ENCODE results near the gene TBL1X.

Gene TBL1X

GRCh38 chrX:9498236-9498635 is 33.4 kb downstream of the TBL1X start:
- no peak for DNase-seq (ENCODE audit: low spot score)

- no peak for DNase-seq (ENCODE audit: low spot score)
These were observed 35.7 kb downstream of the TBL1X start for GRCh38 chrX:9500584-9500983.

- DNase-seq (ENCODE audit: low spot score) = no peak
These were observed 36.5 kb downstream of the TBL1X start for GRCh38 chrX:9501362-9501761.

DNA sequence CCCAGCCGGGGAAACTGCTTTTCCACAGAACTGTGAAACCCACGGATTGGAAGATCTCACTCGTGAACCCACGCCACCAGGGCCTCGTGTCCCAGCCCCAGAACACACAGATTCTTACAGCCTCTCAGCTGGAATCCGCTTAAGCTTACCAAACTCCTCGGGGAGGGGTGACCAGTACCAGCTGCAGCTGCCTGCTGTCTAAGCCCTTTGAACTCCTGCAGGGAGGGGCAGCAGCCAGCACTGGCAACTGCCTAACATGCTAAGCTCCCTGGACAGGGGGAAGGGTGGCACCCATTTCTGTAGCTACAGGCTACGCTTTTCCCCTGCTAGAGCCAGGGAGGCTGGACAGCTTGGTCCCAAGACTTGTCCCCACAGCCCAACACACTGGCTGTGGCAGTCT is 38.4 kb downstream of the TBL1X start:
- DNase-seq (ENCODE audit: low spot score) = no peak

DNA sequence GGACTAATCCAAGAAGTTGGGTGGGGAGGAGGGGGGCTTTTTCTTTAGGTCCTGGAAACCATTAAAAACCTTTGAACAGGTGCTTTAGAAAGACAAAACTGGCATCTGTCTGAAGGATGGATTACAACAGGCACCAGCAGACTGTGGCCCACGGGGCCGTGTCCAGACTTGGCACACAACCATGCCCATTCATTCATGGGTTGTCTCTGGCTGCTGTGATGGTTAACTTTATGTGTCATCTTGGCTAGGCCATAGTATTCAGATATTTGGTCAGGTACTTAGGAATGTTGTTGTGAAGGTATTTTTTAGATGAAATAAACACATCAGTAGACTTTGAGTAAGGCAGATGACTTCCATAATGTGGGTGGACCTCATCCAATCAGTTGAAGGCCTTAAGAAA is 45.5 kb downstream of the TBL1X start:
- DNase-seq (ENCODE audit: low spot score) = no peak

- no peak for DNase-seq (ENCODE audit: low spot score)
These were observed 46.1 kb downstream of the TBL1X start for GRCh38 chrX:9510980-9511379.

DNA sequence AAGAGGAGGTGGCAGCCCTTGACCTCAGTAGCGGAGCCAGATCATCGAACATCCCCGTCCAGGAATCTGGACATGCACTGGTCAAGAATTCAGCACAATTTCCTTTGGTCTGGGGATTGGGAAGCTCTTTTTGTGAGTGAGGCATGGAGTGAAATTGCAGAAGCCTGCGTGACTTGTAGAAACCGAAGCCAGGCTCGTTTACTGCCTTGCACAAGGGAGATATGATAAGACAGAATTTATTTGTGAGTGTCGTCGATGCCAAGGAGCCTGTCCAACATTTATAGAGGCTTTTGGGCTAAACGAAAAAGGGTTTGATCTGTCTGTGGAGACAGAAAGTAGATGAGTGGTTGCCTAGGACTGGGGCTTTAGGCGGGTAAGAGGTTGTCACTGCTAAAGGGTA is 50.6 kb downstream of the TBL1X start:
- DNase-seq (ENCODE audit: low spot score) = no peak

DNA sequence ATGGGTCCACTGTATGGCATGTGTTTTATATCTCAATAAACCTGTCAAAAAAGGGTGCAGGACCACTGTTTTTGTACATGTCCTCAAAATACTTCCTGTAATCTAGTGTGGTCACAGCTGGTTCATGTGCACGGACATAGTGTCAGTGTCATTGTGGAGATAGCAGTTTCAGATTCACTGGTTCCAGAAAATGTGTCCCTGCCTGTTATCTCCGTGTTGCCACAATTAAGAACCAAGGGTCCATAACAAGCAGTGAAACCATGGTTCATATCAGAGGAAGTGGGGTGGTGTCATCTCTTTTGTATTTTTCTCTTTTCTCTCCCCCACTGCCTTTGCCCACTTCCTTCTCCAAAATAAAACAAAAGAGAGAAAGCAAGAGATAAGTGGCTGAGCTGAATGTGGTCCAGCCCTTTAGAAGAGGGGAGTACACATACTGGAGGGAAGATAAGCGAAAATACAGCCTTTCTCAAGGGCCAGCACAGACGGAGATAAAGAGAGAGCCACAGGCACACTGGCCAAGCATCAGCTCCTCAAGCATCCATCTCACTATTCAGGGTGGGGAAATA is 51.2 kb downstream of the TBL1X start:
- no peak for DNase-seq (ENCODE audit: low spot score)

GRCh38 chrX:9516635-9517034 is 51.8 kb downstream of the TBL1X start:
- DNase-seq (ENCODE audit: low spot score) = no peak

- DNase-seq (ENCODE audit: low spot score) = no peak
These were observed 53.2 kb downstream of the TBL1X start for GRCh38 chrX:9518051-9518450.

DNA sequence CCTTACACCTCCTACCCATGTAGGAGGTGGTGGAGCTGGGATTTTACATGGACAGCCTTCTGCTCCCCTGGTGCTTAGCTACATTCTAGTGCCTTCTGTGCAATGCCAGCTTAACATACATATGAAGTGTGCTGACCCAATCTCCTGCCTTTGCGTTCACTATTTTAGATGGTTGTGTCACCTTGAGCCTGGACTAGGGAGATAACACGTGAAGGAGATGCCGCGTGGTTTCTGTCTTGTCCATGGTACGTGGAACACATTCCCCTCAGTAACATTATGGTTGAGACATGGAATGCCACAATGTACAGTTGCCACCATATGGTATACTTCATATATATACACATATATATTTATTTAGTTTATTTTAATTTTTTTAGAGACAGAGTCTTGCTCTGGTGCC is 54.0 kb downstream of the TBL1X start:
- DNase-seq (ENCODE audit: low spot score) = no peak

DNA sequence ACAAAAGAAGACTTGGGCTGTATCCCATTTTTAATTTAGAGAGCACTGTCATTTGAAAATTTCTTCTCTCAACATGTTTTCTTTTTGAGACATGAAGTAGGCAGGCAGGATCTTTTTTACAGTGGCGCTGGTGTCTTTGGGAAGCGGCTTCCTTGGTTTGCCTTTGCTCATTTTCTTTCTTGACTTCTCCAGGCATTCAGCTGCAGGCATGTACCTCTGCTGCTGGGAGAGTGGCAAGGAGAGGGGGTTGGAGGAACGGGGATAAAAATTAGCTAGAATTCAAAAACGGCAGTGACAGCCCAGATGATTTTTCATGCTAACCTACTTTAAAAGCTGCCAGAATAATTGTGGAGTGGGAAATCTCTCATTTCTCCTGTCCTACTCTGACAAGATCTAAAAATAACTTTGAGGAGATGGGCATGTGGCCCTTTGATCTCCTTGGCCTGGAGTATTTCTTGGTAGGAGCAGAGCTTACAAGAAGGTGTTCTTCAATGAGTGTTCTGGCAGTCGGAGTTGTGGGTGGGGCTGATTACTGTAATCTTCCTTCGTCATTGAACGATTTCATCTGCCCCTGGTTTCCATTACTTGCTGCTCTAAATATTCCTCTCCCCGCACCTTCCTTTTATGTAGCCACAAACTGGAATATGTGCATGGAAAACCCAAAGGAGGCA is 54.8 kb downstream of the TBL1X start:
- no peak for DNase-seq (ENCODE audit: low spot score)

GRCh38 chrX:9520217-9520590 is 55.3 kb downstream of the TBL1X start:
- no peak for DNase-seq (ENCODE audit: low spot score)

DNA sequence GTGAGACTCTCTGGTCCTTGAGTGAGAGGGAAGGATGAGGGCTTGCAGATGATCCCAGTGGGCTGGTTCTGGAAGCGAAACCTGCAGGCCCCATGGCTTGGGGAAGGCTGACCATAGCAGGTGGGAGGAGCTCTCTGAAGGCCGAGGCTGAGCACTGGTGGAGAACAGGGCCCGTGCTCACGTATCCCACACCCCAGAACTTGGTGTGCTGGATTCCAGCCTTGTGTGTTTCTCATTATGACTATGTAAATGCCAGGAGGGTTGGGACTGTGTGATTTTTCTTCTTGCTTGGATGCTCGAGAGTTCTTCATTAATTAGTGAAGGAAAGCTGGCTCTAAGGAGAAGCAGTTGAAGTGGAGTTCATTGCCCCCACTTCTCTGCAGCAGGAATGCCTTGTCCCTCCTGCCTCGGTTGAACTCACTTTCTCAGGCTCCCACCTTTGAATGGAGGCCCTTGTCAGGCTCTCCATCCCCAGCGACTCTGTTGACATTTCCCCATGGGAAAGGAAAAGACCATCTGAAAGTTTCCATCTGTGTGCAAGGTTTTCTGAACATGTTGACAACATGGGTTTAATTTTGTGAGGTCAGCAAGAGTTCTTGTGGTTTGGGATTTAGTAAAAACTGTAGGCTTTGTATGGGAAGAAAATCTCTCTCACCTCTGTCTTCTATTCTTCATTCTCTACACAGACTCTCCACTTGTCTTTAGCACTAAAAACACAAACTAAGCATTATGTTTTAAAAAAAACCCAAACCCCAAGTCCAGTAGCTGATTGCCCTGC is 57.7 kb downstream of the TBL1X start:
- no peak for DNase-seq (ENCODE audit: low spot score)

GRCh38 chrX:9525511-9526248 is 60.8 kb downstream of the TBL1X start:
- DNase-seq (ENCODE audit: low spot score) = peak; percentile 34

DNA sequence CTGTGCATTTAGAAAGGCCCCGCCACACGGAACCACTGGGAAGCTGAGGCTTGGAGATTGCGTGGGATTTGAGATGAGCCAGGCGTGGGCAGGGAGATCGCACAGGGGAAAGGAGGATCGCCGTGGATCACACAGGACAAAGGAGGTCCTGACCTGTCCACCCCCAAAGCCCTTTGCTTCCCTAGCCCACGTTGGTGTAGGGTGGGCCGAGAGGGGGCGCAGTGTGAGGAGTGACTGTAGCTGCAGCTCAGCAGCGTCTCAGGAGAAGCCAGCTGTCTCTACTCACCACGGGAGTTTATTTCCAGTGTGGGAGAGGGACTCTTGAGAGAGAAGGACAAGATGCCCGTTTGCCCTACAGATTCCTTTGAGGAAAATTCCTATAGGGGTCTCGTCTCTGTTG is 62.1 kb downstream of the TBL1X start:
- DNase-seq (ENCODE audit: low spot score) = no peak

GRCh38 chrX:9528498-9528897 is 63.6 kb downstream of the TBL1X start:
- no peak for DNase-seq (ENCODE audit: low spot score)

GRCh38 chrX:9529223-9529622 is 64.4 kb downstream of the TBL1X start:
- DNase-seq (ENCODE audit: low spot score) = no peak

GRCh38 chrX:9530848-9531274 is 66.0 kb downstream of the TBL1X start:
- peak; percentile 79 for DNase-seq (ENCODE audit: low spot score)

- no peak for DNase-seq (ENCODE audit: low spot score)
These were observed 67.5 kb downstream of the TBL1X start for GRCh38 chrX:9532349-9532748.

- no peak for DNase-seq (ENCODE audit: low spot score)
These were observed 68.8 kb downstream of the TBL1X start for GRCh38 chrX:9533611-9534010.

DNA sequence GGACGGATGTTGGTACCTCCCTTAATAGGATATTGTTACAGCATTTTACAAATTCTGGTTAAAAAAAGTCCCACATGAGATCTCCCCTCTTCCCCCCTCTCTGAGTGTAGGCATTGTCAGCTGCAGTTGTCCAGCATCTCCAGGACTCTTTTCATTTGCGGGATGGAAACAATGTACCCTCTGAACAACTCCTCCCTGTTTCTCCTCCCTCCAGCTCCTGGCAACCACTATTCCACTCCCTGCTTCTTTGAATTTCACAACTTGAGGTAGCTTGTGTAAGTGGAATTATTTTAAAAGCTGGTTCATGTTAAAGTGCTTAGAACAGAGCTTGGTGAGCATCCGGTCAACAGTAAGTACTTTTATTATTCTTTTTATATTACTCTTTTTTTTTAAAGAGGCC is 69.8 kb downstream of the TBL1X start:
- DNase-seq (ENCODE audit: low spot score) = no peak

GRCh38 chrX:9535101-9535500 is 70.2 kb downstream of the TBL1X start:
- DNase-seq (ENCODE audit: low spot score) = no peak
